Karpas-422 (cell line): ENCODE data around the gene TMEM63C. TPM values are rescaled to one million over a fixed set of nuclear protein-coding genes. Genes with fewer than 3 reads are reported as not detected.
A peak's percentile ranks its signal among the peaks of the same experiment; 100 is the strongest.

Experiments used
- DNase-seq: peaks from one replicate; pipeline ENCODE4 v3.0.0-alpha.2; 2015
- H2AFZ ChIP-seq: fragments of 200-600 bp; sonication (generic); 2 replicates; pipeline ENCODE4 v1.6.1; 2014; ENCODE audit warnings: antibody characterized with exemption, low read length, mixed read lengths
- H3K27ac ChIP-seq: fragments of 200-600 bp; sonication (generic); 2 replicates; pipeline ENCODE4 v1.5.1; 2014; ENCODE audit warnings: mild to moderate bottlenecking, low read length, moderate library complexity
- H3K27me3 ChIP-seq: fragments of 200-600 bp; sonication (generic); 2 replicates; pipeline ENCODE4 v1.6.1; 2014; ENCODE audit warnings: low read length, mixed read lengths
- H3K36me3 ChIP-seq: fragments of 200-600 bp; sonication (generic); 2 replicates; pipeline ENCODE4 v1.6.1; 2014; ENCODE audit warnings: low read length, mixed read lengths; ENCODE audit not compliant: insufficient read depth
- H3K4me1 ChIP-seq: fragments of 200-600 bp; sonication (generic); 2 replicates; pipeline ENCODE4 v1.6.1; 2014; ENCODE audit warnings: mild to moderate bottlenecking, low read length, mixed read lengths
- H3K4me2 ChIP-seq: fragments of 200-600 bp; sonication (generic); 2 replicates; pipeline ENCODE4 v1.6.1; 2014; ENCODE audit warnings: low read length, low read depth, mild to moderate bottlenecking; ENCODE audit not compliant: poor library complexity, severe bottlenecking
- H3K4me3 ChIP-seq: fragments of 200-600 bp; sonication (generic); 2 replicates; pipeline ENCODE4 v1.5.1; 2014; ENCODE audit warnings: mild to moderate bottlenecking, antibody characterized with exemption, low read length, mixed read lengths
- H3K79me2 ChIP-seq: fragments of 200-600 bp; sonication (generic); 2 replicates; pipeline ENCODE4 v1.6.1; 2014; ENCODE audit warnings: mild to moderate bottlenecking, low read length, mixed read lengths
- H3K9ac ChIP-seq: fragments of 200-600 bp; sonication (generic); 2 replicates; pipeline ENCODE4 v1.6.0; 2014; ENCODE audit warnings: low read length
- H3K9me2 ChIP-seq: fragments of 200-600 bp; sonication (generic), shearing (Covaris generic); replicated peaks from 2 replicates; pipeline ENCODE4 v1.6.0; 2014; ENCODE audit warnings: mild to moderate bottlenecking, low read length, moderate library complexity; ENCODE audit not compliant: insufficient read depth
- H3K9me3 ChIP-seq: fragments of 300-700, 200-600 bp; sonication (generic); 2 replicates; pipeline ENCODE4 v1.6.1; 2014; ENCODE audit warnings: low read length, mixed read lengths
- H4K20me1 ChIP-seq: fragments of 200-600 bp; sonication (generic); 2 replicates; pipeline ENCODE4 v1.6.1; 2014; ENCODE audit warnings: mild to moderate bottlenecking, antibody characterized with exemption, low read length, low read depth; ENCODE audit not compliant: insufficient read depth
- total RNA-seq: library from RNA; depleted of rRNA; stranded (reverse); fragments of >200 nt; shearing (Covaris generic); gene quantifications from 2 replicates; pipeline ENCODE4 v1.2.3, GENCODE V29; 2014; ENCODE audit warnings: low replicate concordance

The TMEM63C gene
- total RNA-seq, 1 experiment from 2014 or later, result 5.0 TPM

GRCh38 chr14:77142005-77142800 is 39.4 kb upstream of the TMEM63C start:
- H3K79me2 ChIP-seq, result no peaks in the 10 kb centered on the region
- H4K20me1 ChIP-seq, result no peaks in the 10 kb centered on the region; the same call in 1 of the 2 replicates
- H3K4me1 ChIP-seq, result peaks cover 4% of the 10 kb centered on the region
- no peak overlapping the region for H3K4me3 ChIP-seq
- H3K27ac ChIP-seq, result no peak overlapping the region
- H3K9me3 ChIP-seq, result no peaks in the 10 kb centered on the region
- H3K9me2 ChIP-seq, result no peaks in the 10 kb centered on the region
- H3K27me3 ChIP-seq, result no peaks in the 10 kb centered on the region
- no peak overlapping the region for H2AFZ ChIP-seq
- DNase-seq, result no peak
- H3K36me3 ChIP-seq, result no peaks in the 10 kb centered on the region
- H3K4me2 ChIP-seq, result no peak overlapping the region
- no peak overlapping the region for H3K9ac ChIP-seq

- Histone ChIP-seq H3K9ac (no peak overlapping the region), H4K20me1 (no peaks in the 10 kb centered on the region), H3K36me3 (no peaks in the 10 kb centered on the region), H3K4me2 (no peak overlapping the region), H3K4me3 (no peak overlapping the region), H3K9me2 (no peaks in the 10 kb centered on the region), H3K79me2 (no peaks in the 10 kb centered on the region), H3K27me3 (no peaks in the 10 kb centered on the region), H3K4me1 (peaks cover 4% of the 10 kb centered on the region), H3K27ac (no peak overlapping the region), H2AFZ (no peak overlapping the region), H3K9me3 (no peaks in the 10 kb centered on the region)
- DNase-seq, result no peak
Measured at GRCh38 chr14:77143071-77143470, 38.5 kb upstream of the TMEM63C start.

GRCh38 chr14:77144412-77145115 is 37.0 kb upstream of the TMEM63C start:
- H3K79me2 ChIP-seq, result no peaks in the 10 kb centered on the region
- no peak overlapping the region for H2AFZ ChIP-seq
- H3K9me3 ChIP-seq, result no peaks in the 10 kb centered on the region
- H3K4me1 ChIP-seq, result no peaks in the 10 kb centered on the region
- H3K4me2 ChIP-seq, result no peak overlapping the region
- H3K27ac ChIP-seq, result no peak overlapping the region
- no peaks in the 10 kb centered on the region for H3K9me2 ChIP-seq
- no peak overlapping the region for H3K4me3 ChIP-seq
- 0 out of 2 replicates have a peak, but pooled peaks cover 2% of the 10 kb centered on the region for H3K27me3 ChIP-seq
- H3K36me3 ChIP-seq, result no peaks in the 10 kb centered on the region
- H4K20me1 ChIP-seq, result no peaks in the 10 kb centered on the region
- no peak overlapping the region for H3K9ac ChIP-seq
- DNase-seq, result no peak

GRCh38 chr14:77145975-77146740 is 35.4 kb upstream of the TMEM63C start:
- Histone ChIP-seq H3K4me1 (no peaks in the 10 kb centered on the region), H2AFZ (no peak overlapping the region), H3K9ac (no peak overlapping the region), H3K9me3 (no peaks in the 10 kb centered on the region), H3K27ac (no peak overlapping the region), H3K9me2 (no peaks in the 10 kb centered on the region), H3K27me3 (0 out of 2 replicates have a peak, but pooled peaks cover 2% of the 10 kb centered on the region), H3K4me3 (no peak overlapping the region), H3K79me2 (no peaks in the 10 kb centered on the region), H4K20me1 (no peaks in the 10 kb centered on the region), H3K4me2 (no peak overlapping the region), H3K36me3 (no peaks in the 10 kb centered on the region)
- DNase-seq, result no peak

GRCh38 chr14:77148510-77149231 is 32.9 kb upstream of the TMEM63C start:
- 0 out of 2 replicates have a peak, but pooled peaks cover 2% of the 10 kb centered on the region for H3K27me3 ChIP-seq
- H3K9me3 ChIP-seq, result no peaks in the 10 kb centered on the region
- H3K9ac ChIP-seq, result no peak overlapping the region

GRCh38 chr14:77151245-77151644 is 30.4 kb upstream of the TMEM63C start:
- H3K9ac ChIP-seq, result no peak overlapping the region
- no peaks in the 10 kb centered on the region for H3K9me3 ChIP-seq
- no peaks in the 10 kb centered on the region for H3K9me2 ChIP-seq
- H3K4me2 ChIP-seq, result no peak overlapping the region
- no peak overlapping the region for H2AFZ ChIP-seq
- no peak overlapping the region for H3K4me3 ChIP-seq
- no peaks in the 10 kb centered on the region for H4K20me1 ChIP-seq
- H3K79me2 ChIP-seq, result no peaks in the 10 kb centered on the region
- DNase-seq, result peak; percentile 75
- no peak overlapping the region for H3K27ac ChIP-seq
- no peaks in the 10 kb centered on the region for H3K4me1 ChIP-seq
- 0 out of 2 replicates have a peak, but pooled peaks cover 2% of the 10 kb centered on the region for H3K27me3 ChIP-seq
- H3K36me3 ChIP-seq, result no peaks in the 10 kb centered on the region

More at GRCh38 chr14:77148510-77149231, 32.9 kb upstream of the TMEM63C start:
- H3K36me3 ChIP-seq, result no peaks in the 10 kb centered on the region
- H3K9me2 ChIP-seq, result no peaks in the 10 kb centered on the region
- DNase-seq, result no peak
- no peaks in the 10 kb centered on the region for H3K4me1 ChIP-seq
- H3K27ac ChIP-seq, result no peak overlapping the region
- no peaks in the 10 kb centered on the region for H3K79me2 ChIP-seq
- no peak overlapping the region for H2AFZ ChIP-seq
- H3K4me3 ChIP-seq, result no peak overlapping the region
- no peak overlapping the region for H3K4me2 ChIP-seq
- H4K20me1 ChIP-seq, result no peaks in the 10 kb centered on the region

GRCh38 chr14:77151918-77152588 is 29.5 kb upstream of the TMEM63C start:
- H2AFZ ChIP-seq, result no peak overlapping the region

More at GRCh38 chr14:77151918-77152588, 29.5 kb upstream of the TMEM63C start:
- Histone ChIP-seq H3K9ac (no peak overlapping the region), H3K27ac (no peak overlapping the region), H3K4me3 (no peak overlapping the region), H4K20me1 (no peaks in the 10 kb centered on the region), H3K4me2 (no peak overlapping the region), H3K36me3 (no peaks in the 10 kb centered on the region), H3K27me3 (0 out of 2 replicates have a peak, but pooled peaks cover 2% of the 10 kb centered on the region), H3K9me2 (no peaks in the 10 kb centered on the region), H3K4me1 (no peaks in the 10 kb centered on the region), H3K79me2 (no peaks in the 10 kb centered on the region), H3K9me3 (no peaks in the 10 kb centered on the region)
- peak; percentile 91 for DNase-seq
